Measurements from ENCODE around the gene POT1. TPM values are rescaled to one million over a fixed set of nuclear protein-coding genes. Genes with fewer than 3 reads are reported as not detected.
A peak's percentile ranks its signal among the peaks of the same experiment; 100 is the strongest.

Gene POT1
- total RNA-seq, 1 donor from 2014 or later, result 7.4 TPM

- ATAC-seq, result no peak
Measured at GRCh38 chr7:124775422-124775821, 154.2 kb downstream of the POT1 start.

GRCh38 chr7:124773938-124774337, 155.7 kb downstream of the POT1 start:
- no peak for ATAC-seq

More at GRCh38 chr7:124775422-124775821, 154.2 kb downstream of the POT1 start:
- DNase-seq (ENCODE audit: low spot score), result no peak

GRCh38 chr7:124773339-124773738, 156.3 kb downstream of the POT1 start:
- ATAC-seq, result peak; percentile 93
- DNase-seq (ENCODE audit: low spot score), result no peak

More at GRCh38 chr7:124773938-124774337, 155.7 kb downstream of the POT1 start:
- no peak for DNase-seq (ENCODE audit: low spot score)

Other genes with a start within 250 kb of the POT1 start
- 14.2 TPM for gene GPR37, start 164.0 kb downstream of the POT1 start, total RNA-seq

All from left lobe of liver (tissue), 2 donors.